Measurements from ENCODE around the gene MSH2. TPM values are rescaled to one million over a fixed set of nuclear protein-coding genes. Genes with fewer than 3 reads are reported as not detected.

MSH2 gene
- total RNA-seq = 18.7 and 27.6 TPM in 2 replicates

GRCh38 chr2:47402805-47403608 lies at the start of gene MSH2:
MSH2 (plus strand) TSS chr2:47403156; CDS start chr2:47403192, 36 bp downstream.

Small RNA genes lying within 50 kb of the gene (small RNA-seq; reads per million reads assigned to genes)
- not detected for gene MIR559
- not detected for gene RF00017
- gene RN7SKP119 = not detected

Other genes with a start within 250 kb of the MSH2 start
- gene STPG4, start 247.8 kb upstream of the MSH2 start, total RNA-seq = 0.32 and 0.52 TPM in 2 replicates
- gene CALM2, start 226.6 kb upstream of the MSH2 start, total RNA-seq = 545 and 751 TPM in 2 replicates
- 0.13 and 0.22 TPM in 2 replicates for gene EPCAM, start 33.8 kb upstream of the MSH2 start, total RNA-seq
- gene KCNK12, start 167.8 kb downstream of the MSH2 start, total RNA-seq = under 0.01 TPM in 2 replicates